SJSA1 (cell line): ENCODE data around the gene SAG. TPM values are rescaled to one million over a fixed set of nuclear protein-coding genes. Genes with fewer than 3 reads are reported as not detected.

Experiments used
- DNase-seq, 2 experiments: peaks; one replicate each; pipeline ENCODE4 v3.0.0-alpha.2; 2015 to 2020; ENCODE audit warnings: low spot score in 2 of 2, low read depth in 1 of 2
- H3K27ac ChIP-seq: fragments of 250-450 bp; sonication (Bioruptor Pico); 2 replicates; pipeline ENCODE4 v1.5.1; 2020; ENCODE audit warnings: mild to moderate bottlenecking, moderate library complexity
- H3K27me3 ChIP-seq: fragments of 250-450 bp; sonication (Bioruptor Pico); replicated peaks from 2 replicates; pipeline ENCODE4 v1.5.1; 2020; ENCODE audit warnings: mild to moderate bottlenecking, moderate library complexity
- H3K36me3 ChIP-seq: fragments of 250-450 bp; sonication (Bioruptor Pico); 2 replicates; pipeline ENCODE4 v1.5.1; 2020; ENCODE audit warnings: mild to moderate bottlenecking
- H3K4me1 ChIP-seq: fragments of 250-450 bp; sonication (Bioruptor Pico); replicated peaks from 2 replicates; pipeline ENCODE4 v1.6.1; 2021; ENCODE audit warnings: mild to moderate bottlenecking
- H3K4me3 ChIP-seq: fragments of 250-450 bp; sonication (Bioruptor Pico); 2 replicates; pipeline ENCODE4 v1.5.1; 2020; ENCODE audit warnings: mild to moderate bottlenecking
- H3K9me3 ChIP-seq: fragments of 250-450 bp; sonication (Bioruptor Pico); replicated peaks from 2 replicates; pipeline ENCODE4 v1.5.1; 2020; ENCODE audit warnings: mild to moderate bottlenecking
- total RNA-seq: library from RNA; depleted of rRNA; stranded (reverse); fragments of >200 nt; shearing (Covaris generic); gene quantifications from 2 replicates; pipeline ENCODE4 v1.2.3, GENCODE V29; 2014

Gene SAG
- total RNA-seq, 1 experiment from 2014 or later = not detected

- peaks cover 7% of the 10 kb centered on the region for H3K36me3 ChIP-seq
These were observed 6.4 kb upstream of the SAG start for GRCh38 chr2:233301248-233301647.

GRCh38 chr2:233301811-233302210 lies 5.8 kb upstream of the SAG start:
- Histone ChIP-seq H3K4me1 (no peaks in the 10 kb centered on the region), H3K36me3 (0 out of 2 replicates have a peak, but pooled peaks cover 3% of the 10 kb centered on the region), H3K27me3 (no peaks in the 10 kb centered on the region), H3K4me3 (no peak overlapping the region), H3K27ac (no peak overlapping the region), H3K9me3 (no peaks in the 10 kb centered on the region)
- DNase-seq = no peak

More at GRCh38 chr2:233301248-233301647, 6.4 kb upstream of the SAG start:
- Histone ChIP-seq H3K4me1 (no peaks in the 10 kb centered on the region), H3K4me3 (no peak overlapping the region), H3K9me3 (no peaks in the 10 kb centered on the region), H3K27ac (no peak overlapping the region), H3K27me3 (no peaks in the 10 kb centered on the region)
- DNase-seq = no peak

DNA sequence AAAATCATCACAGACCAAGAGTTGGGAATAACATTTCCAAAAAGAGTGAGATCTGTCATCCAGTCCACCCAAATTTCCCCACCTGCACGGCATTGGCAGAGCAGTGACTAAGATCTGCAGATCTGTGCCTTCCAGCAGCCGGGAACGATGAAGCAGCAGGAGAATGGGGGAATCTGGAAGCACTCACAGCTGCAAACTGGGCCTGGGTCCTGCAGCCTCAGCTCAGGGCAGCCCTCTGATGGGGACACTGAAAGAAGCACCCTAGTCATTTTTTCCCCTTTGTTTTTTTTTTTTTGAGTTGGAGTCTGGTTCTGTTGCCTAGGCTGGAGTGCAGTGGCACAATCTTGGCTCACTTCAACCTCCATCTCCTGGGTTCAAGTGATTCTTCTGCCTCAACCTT lies 4.4 kb upstream of the SAG start:
- H3K27ac ChIP-seq = no peak overlapping the region
- no peaks in the 10 kb centered on the region for H3K27me3 ChIP-seq
- H3K9me3 ChIP-seq = no peaks in the 10 kb centered on the region
- no peak overlapping the region for H3K4me3 ChIP-seq
- no peaks in the 10 kb centered on the region for H3K36me3 ChIP-seq
- H3K4me1 ChIP-seq = no peaks in the 10 kb centered on the region
- no peak for DNase-seq

DNA sequence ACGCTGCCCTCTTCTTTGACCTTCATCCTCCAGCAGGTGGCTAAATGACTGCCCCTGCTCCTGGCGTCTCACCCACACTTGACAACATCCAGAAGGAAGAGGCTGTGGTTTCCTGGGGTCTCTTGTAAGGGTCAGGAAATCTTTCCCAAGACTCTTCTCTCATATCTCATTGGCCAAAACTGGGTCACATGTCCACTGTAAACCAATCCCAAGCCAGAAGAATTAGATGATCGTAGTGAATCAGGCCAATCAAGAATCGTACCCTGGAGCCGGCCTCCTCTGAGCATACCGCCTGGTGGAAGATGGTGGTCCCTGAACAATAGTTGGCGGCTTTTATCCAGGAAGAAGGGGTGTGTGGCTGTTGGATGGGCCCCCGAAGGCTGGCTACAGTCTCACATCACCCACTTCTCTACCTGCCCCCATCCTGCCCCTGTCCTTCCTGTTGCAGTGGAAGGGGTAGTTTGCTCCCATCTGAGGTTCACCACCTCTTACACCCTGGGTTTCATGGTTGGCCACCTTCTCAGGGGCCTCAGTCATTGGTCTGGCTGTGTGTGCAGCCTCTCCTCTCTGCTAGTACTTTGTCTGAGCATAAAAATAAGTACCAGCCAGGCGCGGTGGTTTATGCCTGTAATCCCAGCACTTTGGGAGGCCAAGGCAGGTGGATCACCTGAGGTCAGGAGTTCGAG lies 3.8 kb downstream of the SAG start:
- Histone ChIP-seq H3K27ac (no peak overlapping the region), H3K4me1 (no peaks in the 10 kb centered on the region), H3K9me3 (no peaks in the 10 kb centered on the region), H3K4me3 (no peak overlapping the region), H3K36me3 (no peaks in the 10 kb centered on the region), H3K27me3 (no peaks in the 10 kb centered on the region)
- DNase-seq = no peak

GRCh38 chr2:233312874-233313273 lies 5.3 kb downstream of the SAG start:
- no peak for DNase-seq
- no peaks in the 10 kb centered on the region for H3K4me1 ChIP-seq
- H3K27me3 ChIP-seq = no peaks in the 10 kb centered on the region
- H3K36me3 ChIP-seq = no peaks in the 10 kb centered on the region
- H3K9me3 ChIP-seq = no peaks in the 10 kb centered on the region
- H3K4me3 ChIP-seq = no peak overlapping the region
- no peak overlapping the region for H3K27ac ChIP-seq

DNA sequence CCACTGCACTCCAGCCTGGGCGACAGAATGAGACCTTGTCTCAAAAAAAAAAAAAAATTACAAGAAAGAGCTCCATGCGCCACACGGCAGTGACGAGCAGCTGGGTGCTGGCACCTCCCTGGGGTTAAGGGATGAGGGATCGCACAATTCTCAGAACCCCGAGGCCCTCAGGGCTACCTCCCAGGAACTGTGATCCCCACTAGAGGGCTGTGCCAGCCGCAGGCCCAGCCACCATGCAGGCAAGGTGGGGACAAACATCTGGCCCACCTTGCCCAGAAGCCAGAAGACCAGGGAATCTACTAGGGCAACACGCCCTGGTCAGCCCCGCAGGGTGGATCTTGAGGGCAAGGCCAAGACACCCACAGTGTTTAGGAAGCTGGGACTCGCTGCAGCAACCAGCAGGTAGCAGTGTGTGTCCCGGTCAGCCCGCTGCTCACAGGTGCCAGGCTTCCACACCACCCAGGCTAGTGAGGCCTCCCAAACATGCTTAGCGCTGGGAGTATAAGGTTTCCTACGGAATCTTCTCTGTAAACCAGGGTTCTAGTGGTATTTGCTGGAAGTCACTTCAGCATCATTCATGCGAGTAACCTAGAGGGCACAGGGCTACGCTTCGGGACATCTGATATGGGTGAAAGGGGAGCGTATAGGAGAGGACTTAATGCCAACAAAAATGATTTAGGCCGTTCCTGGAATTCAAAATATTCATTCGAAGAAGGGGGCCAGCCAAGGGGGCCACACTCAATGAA lies 6.7 kb downstream of the SAG start:
- no peaks in the 10 kb centered on the region for H3K27me3 ChIP-seq
- no peak overlapping the region for H3K27ac ChIP-seq
- DNase-seq = no peak
- H3K36me3 ChIP-seq = no peaks in the 10 kb centered on the region
- no peak overlapping the region for H3K4me3 ChIP-seq
- H3K9me3 ChIP-seq = no peaks in the 10 kb centered on the region
- H3K4me1 ChIP-seq = no peaks in the 10 kb centered on the region

GRCh38 chr2:233317196-233317943 lies 9.8 kb downstream of the SAG start:
- Histone ChIP-seq H3K9me3 (no peaks in the 10 kb centered on the region), H3K27ac (no peak overlapping the region), H3K36me3 (no peaks in the 10 kb centered on the region), H3K4me3 (no peak overlapping the region), H3K27me3 (no peaks in the 10 kb centered on the region), H3K4me1 (peaks cover 5% of the 10 kb centered on the region; the same call in 1 of the 2 replicates)
- no peak for DNase-seq

DNA sequence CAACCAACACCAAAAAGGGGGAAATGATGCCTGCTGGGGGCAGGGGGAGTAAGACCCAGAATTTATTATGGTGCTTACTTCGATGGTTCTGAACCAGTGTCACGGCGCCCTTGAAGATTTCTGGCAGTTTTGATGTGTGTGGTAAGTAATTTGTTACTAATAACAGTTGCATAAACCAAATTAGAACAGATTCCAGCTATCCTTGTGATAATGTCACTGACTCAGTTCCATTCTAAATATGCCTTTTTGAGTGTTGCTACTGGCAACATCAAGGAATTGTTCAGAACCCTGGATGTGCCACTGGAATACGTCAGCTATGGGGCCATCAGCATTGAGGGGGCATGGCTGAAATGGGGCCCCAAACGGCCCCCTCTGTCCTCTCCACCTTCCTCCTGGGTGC lies 11.6 kb downstream of the SAG start:
- H3K9me3 ChIP-seq = no peaks in the 10 kb centered on the region
- H3K4me3 ChIP-seq = no peak overlapping the region
- no peaks in the 10 kb centered on the region for H3K27me3 ChIP-seq
- no peak overlapping the region for H3K27ac ChIP-seq
- H3K36me3 ChIP-seq = no peaks in the 10 kb centered on the region
- peaks cover 5% of the 10 kb centered on the region; the same call in 1 of the 2 replicates for H3K4me1 ChIP-seq
- no peak for DNase-seq

GRCh38 chr2:233320470-233320869 lies 12.9 kb downstream of the SAG start:
- H3K27me3 ChIP-seq = no peaks in the 10 kb centered on the region

DNA sequence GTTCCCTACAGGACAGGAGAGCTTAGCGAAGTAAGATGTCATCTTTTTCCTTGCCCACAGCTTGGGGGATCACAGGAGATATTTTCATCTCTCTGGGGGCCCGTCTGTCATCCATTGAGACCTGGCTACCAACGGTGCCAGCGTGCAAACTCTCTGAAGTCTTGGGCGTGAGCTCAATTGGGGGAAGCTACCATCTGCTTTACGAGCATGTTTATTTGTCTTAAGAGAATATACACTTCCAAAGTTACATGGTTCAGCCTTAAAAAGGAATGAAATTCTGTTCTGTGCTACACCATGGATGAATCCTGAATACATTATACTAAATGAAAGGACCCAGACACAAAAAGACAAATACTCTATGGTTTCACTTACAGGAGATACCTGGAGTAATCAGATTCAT lies 13.6 kb downstream of the SAG start:
- Histone ChIP-seq H3K4me3 (no peak overlapping the region), H3K36me3 (no peaks in the 10 kb centered on the region), H3K27me3 (no peaks in the 10 kb centered on the region), H3K9me3 (no peaks in the 10 kb centered on the region), H3K27ac (no peak overlapping the region), H3K4me1 (peaks cover 5% of the 10 kb centered on the region; the same call in 1 of the 2 replicates)
- DNase-seq = no peak

More at GRCh38 chr2:233320470-233320869, 12.9 kb downstream of the SAG start:
- no peaks in the 10 kb centered on the region for H3K36me3 ChIP-seq
- DNase-seq = no peak
- H3K4me1 ChIP-seq = peaks cover 5% of the 10 kb centered on the region; the same call in 1 of the 2 replicates
- H3K27ac ChIP-seq = no peak overlapping the region
- no peaks in the 10 kb centered on the region for H3K9me3 ChIP-seq
- no peak overlapping the region for H3K4me3 ChIP-seq

- no peak for DNase-seq
- H3K4me1 ChIP-seq = peaks cover 5% of the 10 kb centered on the region; the same call in 1 of the 2 replicates
- no peak overlapping the region for H3K4me3 ChIP-seq
- no peak overlapping the region for H3K27ac ChIP-seq
- H3K27me3 ChIP-seq = no peaks in the 10 kb centered on the region
- no peaks in the 10 kb centered on the region for H3K9me3 ChIP-seq
- no peaks in the 10 kb centered on the region for H3K36me3 ChIP-seq
These were observed 16.2 kb downstream of the SAG start for GRCh38 chr2:233323851-233324250.

DNA sequence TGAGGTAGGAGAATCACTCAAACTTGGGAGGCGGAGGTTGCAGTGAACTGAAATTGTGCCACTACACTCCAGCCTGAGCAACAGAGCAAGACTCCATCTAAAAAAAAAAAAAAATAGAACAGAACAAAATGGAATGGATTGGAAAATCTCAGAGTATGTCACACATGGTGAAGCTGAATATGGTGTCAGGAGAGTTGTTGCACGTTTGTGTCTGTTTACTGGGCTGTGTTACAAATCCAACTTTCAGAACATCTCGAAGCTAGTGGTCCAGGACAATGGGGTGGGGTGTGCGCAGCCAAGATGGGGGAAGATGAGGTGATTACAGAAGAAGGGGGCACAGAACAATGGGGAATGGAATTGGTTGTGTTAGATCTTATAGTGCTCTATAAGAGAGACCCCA lies 17.6 kb downstream of the SAG start:
- DNase-seq = no peak
- Histone ChIP-seq H3K4me3 (no peak overlapping the region), H3K27ac (no peak overlapping the region), H3K9me3 (no peaks in the 10 kb centered on the region; the same call in 1 of the 2 replicates), H3K4me1 (peaks cover 17% of the 10 kb centered on the region), H3K36me3 (no peaks in the 10 kb centered on the region), H3K27me3 (no peaks in the 10 kb centered on the region)

DNA sequence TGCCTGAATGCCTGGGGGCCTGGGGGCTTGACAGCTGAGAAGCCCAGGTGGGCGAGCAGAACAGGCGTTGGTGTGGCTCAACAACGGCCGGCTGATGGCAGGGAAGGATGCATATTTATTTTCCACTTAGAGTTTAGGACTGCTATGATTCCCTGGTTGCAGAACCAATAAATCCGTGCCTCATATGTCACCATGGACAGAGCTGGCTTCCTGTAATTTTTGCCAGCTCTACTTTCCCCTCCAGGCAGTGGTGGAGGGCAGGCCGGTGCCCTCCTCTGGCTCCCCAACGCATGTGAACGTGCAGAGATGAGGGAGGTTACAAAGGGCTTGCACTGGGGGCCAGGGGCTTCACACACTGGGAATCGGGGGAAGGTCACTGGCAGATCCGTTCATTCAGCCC lies 18.2 kb downstream of the SAG start:
- Histone ChIP-seq H3K9me3 (no peaks in the 10 kb centered on the region; the same call in 1 of the 2 replicates), H3K27ac (no peak overlapping the region), H3K27me3 (no peaks in the 10 kb centered on the region), H3K4me1 (peaks cover 17% of the 10 kb centered on the region), H3K4me3 (no peak overlapping the region), H3K36me3 (no peaks in the 10 kb centered on the region)
- no peak for DNase-seq

- Histone ChIP-seq H3K4me3 (no peak overlapping the region), H3K4me1 (peaks cover 12% of the 10 kb centered on the region), H3K9me3 (no peaks in the 10 kb centered on the region; the same call in 1 of the 2 replicates), H3K36me3 (no peaks in the 10 kb centered on the region), H3K27me3 (no peaks in the 10 kb centered on the region), H3K27ac (no peak overlapping the region)
- no peak for DNase-seq
These were observed 18.9 kb downstream of the SAG start for GRCh38 chr2:233326500-233326899.
